GM11168 (cell line): Measurements from ENCODE around the gene LSM3.

Experiments
- in situ Hi-C: fragments of 300-500 bp; cut with MboI; formaldehyde crosslinking; loops from one replicate; pipeline ENCODE4 v1.12.0; 2022; ENCODE audit warnings: low sequenced_read_pairs; ENCODE audit not compliant: unreplicated experiment

Gene LSM3

GRCh38 chr3:14235003-14235911, 56.6 kb downstream of the LSM3 start:
- in situ Hi-C loops = no loop called here

- in situ Hi-C loops = no loop called here
These were observed 57.3 kb downstream of the LSM3 start for GRCh38 chr3:14235912-14236295.

DNA sequence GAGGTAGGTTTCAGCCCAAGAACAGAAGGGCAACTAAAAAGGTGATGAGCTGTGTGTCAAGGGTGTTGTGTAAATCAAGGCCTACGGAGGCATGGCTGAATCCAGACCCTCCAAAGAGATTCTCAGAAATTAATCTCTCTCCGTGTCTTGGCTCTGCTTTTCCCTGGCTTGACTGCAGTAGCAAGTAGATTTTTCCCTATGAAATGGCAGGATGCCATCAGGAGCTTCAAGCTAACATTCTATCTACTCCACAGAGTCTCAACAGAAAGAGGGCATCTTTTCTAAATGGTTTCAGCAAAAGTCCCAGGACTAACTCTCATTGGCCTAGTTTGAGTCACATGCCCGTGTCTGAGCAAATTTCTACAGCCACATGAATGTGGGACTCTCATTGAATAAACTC, 58.3 kb downstream of the LSM3 start:
- in situ Hi-C loops = no loop called here

DNA sequence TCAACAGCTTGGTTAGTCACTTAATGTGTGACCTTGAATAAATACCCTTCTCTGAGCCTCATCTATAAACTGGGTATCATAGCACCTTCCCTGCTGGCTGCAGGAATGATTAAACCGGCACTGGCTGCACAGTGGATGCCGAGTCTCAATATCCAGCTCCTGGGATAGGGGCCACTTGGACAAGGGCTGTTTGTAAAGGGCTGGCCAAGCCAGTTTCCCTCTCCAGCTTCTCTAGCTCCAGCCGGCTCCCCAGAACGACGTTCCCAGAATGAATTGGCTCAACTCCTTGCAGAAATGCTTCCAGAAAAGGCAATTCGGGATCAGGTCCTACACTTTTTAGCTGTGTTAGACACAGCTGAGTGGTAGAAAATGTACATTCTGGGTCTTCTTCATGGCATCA, 58.8 kb downstream of the LSM3 start:
- in situ Hi-C loops = no loop called here

DNA sequence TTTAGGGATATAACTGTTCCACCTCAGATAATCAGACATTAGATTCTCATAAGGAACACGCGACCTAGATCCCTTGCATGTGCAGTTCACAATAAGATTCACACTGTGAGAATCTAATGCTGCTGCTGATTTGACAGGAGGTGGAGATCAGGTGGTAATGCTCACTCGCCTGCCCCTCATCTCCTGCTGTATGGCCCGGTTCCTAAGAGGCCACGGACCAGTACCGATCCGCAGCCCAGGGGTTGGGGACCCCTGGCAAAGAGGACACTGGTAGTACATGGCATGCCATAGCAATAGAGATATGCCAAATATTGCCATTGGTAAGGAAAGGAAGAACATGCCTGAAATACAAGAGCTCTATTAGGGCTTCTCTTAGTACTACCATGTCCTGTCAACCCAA, 59.7 kb downstream of the LSM3 start:
- in situ Hi-C loops = no loop called here

DNA sequence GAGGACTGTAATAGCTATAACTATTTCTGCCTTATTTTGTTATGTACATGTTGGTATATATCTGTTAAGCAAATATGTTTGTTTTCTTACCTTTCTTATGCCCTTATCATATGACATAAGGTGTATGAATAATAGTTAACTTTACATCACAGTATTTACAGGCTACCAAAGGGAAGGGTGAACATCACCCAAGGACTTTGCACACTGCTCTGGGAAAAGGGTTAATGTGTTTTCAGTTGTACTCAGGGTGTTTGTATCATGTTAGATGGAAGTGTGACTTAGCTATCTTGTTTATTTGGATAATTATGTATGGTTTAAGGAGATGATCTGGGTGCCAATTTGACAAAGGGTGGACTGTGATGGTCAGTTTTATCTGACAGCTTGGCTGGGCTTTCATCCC, 60.3 kb downstream of the LSM3 start:
- in situ Hi-C loops = no loop called here

DNA sequence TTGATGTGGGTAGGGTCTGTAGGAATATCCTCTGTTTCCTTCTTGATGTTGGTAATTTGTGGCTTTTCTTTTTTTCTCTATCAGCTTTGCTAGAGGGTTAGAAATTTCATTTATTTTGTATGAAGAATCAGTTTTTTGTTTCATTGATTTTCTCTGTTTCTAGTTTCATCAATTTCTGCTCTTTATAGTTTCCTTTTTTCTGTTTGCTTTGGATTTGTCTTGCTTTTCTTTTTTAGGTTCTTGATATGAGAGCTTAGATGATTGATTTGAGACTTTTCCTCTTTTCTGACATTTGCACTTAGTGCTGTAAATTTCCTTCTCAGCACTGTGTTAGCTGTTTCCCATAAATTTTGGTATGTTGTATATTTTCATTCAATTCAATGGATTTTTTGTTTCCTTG, 61.3 kb downstream of the LSM3 start:
- in situ Hi-C loops = no loop called here

DNA sequence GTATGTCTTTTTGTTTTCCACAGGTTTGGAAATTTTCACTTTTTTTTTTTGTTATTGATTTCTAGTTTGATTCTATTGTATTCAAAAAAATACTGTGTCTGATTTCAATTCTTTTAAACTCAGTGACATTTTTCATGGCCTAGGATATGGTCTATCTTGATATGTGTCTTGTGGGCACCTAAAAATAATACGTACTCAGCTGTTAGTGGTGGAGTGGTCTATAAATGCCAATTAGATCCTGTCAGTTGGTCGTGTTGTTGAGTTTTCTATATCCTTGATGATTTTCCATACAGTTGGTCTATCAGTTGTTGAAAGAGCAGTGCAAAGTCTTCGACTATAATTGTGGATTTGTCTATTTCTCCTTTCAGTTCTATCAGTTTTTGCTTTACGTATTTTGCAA, 61.7 kb downstream of the LSM3 start:
- in situ Hi-C loops = no loop called here

DNA sequence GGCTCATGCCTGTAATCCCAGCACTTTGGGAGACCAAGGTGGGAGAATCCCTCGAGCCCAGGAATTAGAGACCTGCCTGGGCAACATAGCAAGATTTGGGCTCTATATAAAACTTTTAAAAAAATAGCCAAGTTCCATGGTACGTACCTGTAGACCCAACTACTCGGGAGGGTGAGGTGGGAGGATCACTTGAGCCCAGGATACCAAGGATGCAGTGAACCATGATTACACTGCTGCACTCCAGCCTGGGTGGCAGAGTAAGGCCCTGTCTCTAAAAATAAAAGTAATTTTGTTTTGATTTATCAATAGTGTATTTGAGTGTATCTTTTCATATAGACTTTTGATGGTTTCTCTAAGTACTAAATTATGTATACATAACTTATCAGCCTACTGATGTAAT, 63.1 kb downstream of the LSM3 start:
- in situ Hi-C loops = no loop called here

- in situ Hi-C loops = no loop called here
These were observed 64.1 kb downstream of the LSM3 start for GRCh38 chr3:14242490-14243311.

DNA sequence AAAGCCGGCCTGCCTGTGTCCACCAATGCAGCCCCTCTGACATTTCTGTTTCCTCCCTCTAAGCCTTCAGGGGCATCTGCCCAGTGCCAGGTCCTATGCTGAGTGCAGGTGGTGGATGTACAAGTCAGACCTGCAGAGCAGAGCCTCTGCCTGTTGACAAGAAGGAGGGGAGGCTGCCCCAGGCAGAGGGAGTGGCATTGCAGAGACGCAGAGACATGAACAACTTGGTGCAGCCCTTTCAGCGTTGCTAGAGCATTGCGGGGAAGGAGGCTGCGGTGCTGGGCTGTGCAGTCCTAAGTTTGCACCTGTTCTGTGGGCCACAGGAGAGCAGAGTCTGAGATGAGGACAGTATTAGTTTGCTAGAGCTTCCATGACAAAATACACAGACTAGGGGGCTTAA, 65.2 kb downstream of the LSM3 start:
- in situ Hi-C loops = no loop called here

DNA sequence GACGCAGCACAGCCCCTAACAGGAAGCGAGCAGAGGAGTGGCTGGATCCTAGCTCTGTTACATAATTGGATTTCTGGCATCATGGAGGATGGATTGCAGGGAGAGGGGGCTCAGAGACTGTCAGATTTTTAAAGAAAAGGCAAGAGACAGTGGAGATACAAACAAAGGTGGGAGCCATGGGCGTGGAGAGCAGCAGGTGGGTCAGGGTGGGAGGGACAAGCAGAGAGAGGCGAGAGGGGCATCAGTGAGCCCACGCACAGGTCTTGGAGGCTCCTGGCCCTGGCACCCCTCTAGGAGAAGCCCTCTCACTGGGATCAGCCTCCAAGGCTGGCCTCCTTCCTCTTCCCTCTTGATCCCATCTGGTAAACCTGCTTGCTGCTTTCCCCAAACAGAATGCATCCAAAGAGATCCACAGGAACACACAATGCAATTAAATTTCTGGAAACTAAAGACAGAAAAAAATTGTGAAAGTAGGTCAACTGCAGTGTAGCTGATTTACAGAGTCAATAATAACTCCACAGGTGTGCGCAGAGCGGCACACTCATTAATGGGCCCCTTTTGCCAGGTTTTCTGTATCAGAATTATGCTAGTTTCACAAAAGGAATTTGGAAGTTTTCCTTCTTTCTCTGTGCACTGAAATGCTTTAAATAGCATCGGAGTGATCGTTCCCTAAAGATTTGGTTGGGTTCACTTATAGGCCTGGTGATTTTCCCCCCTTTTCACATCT, 66.1 kb downstream of the LSM3 start:
- in situ Hi-C loops = no loop called here

DNA sequence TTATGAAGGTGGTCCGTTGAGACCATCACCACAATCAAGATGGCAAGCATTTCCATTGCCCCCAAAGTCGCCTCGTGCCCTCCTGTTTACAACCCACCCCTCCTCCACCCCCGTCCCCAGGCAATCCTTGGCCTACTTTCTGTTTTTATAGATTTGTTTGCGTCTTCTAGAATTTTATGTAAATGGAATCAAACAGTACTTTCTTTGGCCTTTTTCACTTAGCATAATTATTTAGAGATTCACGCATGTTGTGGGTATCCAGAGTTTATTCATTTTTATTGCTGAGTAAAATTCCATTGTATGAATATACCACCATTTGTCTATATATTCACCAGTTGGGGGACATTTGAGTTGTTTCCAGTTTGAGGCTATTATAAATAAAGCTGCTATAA, 66.6 kb downstream of the LSM3 start:
- in situ Hi-C loops = no loop called here

GRCh38 chr3:14245822-14246221, 67.2 kb downstream of the LSM3 start:
- in situ Hi-C loops = no loop called here

DNA sequence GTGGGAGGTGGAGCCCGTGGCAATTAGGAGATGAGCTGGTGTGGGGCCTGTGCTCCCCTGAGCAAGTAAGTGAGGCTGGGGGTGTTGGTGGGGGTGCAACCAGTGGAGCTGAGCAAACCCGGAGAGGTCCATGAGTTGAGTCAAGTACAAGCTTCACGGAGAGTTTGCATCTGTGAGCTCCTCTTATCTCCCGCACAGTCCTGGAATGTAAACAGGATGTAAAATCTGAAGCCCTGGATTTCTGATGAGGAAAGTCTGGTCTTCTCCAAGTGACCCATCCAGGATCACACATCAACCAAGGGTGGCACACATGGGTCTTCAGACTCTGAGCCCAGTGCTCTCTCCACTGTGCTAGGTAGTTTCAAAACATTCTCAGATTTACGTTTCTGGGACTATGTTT, 67.8 kb downstream of the LSM3 start:
- in situ Hi-C loops = no loop called here

DNA sequence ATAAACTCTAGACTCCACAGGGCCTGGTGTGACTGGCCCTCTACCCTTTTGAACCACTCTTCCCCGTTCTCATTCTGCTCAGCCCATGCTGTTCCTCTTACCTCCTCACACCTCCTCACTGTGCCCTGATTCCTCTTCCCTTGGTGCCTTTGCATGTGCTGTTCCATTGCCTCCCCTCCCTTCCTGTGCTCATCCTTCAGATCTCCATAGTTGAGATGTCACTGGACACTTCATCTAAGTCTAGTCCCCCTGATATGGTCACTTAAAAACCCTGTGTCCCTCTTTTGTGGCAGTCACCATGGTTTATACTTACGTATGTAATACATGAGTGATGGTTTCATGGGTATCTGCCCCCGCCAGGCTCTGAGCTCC, 69.8 kb downstream of the LSM3 start:
- in situ Hi-C loops = no loop called here

- in situ Hi-C loops = no loop called here
These were observed 70.4 kb downstream of the LSM3 start for GRCh38 chr3:14248849-14249523.
